ENCODE results near the gene RMRP.

The RMRP gene

DNA sequence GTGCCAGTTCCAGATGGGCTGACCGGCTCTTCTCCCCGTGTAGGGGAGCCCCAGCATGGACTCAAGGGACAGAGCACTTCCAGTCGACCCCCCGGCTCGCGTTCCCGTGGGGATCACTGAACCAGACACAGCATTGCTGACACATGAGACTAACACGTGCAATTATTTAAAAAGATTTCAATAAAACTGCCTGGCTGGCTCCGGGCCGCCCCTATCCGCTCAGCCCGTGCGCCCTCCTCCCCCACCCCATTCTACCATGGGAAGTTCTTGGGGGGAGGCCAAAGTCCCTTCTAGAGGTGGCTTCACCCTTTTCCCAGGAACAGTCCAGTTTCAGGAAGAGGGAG lies 48.0 kb downstream of the RMRP start:
- no peak for DNase-seq (ENCODE audit: low spot score)

GRCh38 chr9:35609001-35609819 lies 48.6 kb downstream of the RMRP start:
- DNase-seq (ENCODE audit: low spot score): no peak

DNA sequence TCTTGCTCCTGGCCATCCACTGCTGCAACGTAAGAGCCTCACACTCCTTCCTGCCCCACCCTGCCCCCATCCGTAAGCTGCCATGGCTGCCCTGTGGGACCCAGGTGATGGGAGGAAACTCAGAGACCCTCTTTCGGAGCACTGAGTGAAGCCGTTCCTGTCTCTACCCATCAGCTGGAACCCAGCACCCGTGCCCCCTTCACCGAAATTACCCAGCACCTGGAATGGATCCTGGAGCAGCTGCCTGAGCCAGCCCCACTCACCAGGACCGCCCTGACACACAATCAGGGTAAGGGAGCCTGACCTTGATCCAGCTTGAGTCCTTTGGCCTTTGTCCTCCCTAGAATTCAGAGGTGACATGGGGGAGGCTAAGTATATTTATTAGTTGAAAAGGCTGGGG lies 49.6 kb downstream of the RMRP start:
- DNase-seq (ENCODE audit: low spot score): no peak

Measured in ecto neural progenitor cell (in vitro differentiated cells).